ENCODE measurements around the gene AOPEP.

DNA sequence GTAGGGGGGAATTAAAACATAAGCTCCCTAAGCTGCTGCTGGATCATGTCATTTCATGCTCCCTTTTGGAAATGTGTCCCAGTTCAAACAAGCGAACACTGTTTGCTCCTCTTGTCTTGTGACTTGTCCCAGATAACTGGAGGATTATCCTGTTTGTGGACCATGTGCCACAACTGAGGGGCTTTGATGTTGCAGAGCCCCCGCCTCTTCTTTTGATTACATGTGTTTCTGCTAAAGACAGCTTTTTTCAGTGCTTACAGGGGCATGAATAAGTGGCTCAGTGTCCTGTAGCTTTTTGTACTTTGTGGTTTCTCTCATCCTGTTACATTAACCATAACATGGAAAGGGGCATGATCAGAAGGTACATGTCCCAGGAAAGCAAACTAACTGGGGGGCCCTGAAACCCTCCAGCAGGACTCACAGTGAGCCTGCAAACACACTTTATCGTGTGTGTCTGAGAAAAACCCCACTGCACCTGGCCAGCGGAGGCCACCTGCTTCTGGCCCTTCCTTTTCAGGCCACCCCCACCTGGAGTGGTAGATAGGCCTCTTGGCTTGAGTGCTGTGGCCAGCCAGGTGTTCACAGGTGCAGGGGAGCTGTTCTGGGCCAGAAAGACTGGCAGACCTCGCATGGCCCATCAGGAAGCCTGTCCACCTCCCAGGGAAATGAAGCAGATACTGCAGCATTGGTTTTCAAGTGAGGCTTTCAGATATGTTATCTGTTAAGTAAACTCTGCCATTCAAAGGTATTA, 305.4 kb downstream of the AOPEP start:
- TF ChIP-seq CTCF (conservative IDR thresholded peaks at IDR 0.05; ENCODE audit: low read length) = no peak
- no peak for TF ChIP-seq EZH2phosphoT487 (IDR thresholded peaks at IDR 0.05; ENCODE audit: borderline replicate concordance)
